ENCODE data around the gene TMEM255B. TPM values are rescaled to one million over a fixed set of nuclear protein-coding genes. Genes with fewer than 3 reads are reported as not detected.
A peak's percentile ranks its signal among the peaks of the same experiment; 100 is the strongest.

The TMEM255B gene
- total and polyA plus RNA-seq, 9 of the 15 experiments (the other 6 are each of a cell fraction or from before 2014, with no cell fraction given): 0.01 to 0.75 (median 0.23) TPM

- no peak for TF ChIP-seq DEAF1 (CRISPR knock-in tag; IDR thresholded peaks at IDR 0.05)
- no peak for TF ChIP-seq ZNF551 (CRISPR knock-in tag; IDR thresholded peaks at IDR 0.05)
- no peak for TF ChIP-seq BHLHE40 (IDR thresholded peaks at IDR 0.05; ENCODE audit: low read length)
- TF ChIP-seq THAP7 (CRISPR knock-in tag; IDR thresholded peaks at IDR 0.05): no peak
- TF ChIP-seq CAMTA2 (CRISPR knock-in tag; conservative IDR thresholded peaks at IDR 0.05): no peak
- no peak for TF ChIP-seq TFE3 (CRISPR knock-in tag; IDR thresholded peaks at IDR 0.05)
- no peak for TF ChIP-seq FOXM1 (IDR thresholded peaks at IDR 0.05; ENCODE audit: low read depth)
- no peak for TF ChIP-seq FOXM1 (CRISPR knock-in tag; IDR thresholded peaks at IDR 0.05; ENCODE audit: low read depth)
- TF ChIP-seq MBD2 (IDR thresholded peaks at IDR 0.05; ENCODE audit: borderline replicate concordance, low read depth): peak; percentile 90
- TF ChIP-seq ZNF699 (CRISPR knock-in tag; IDR thresholded peaks at IDR 0.05; ENCODE audit: insufficient replicate concordance): no peak
- peak; percentile 73 for TF ChIP-seq ESRRA (IDR thresholded peaks at IDR 0.05; ENCODE audit: borderline replicate concordance, low read depth)
- TF ChIP-seq XRCC5 (IDR thresholded peaks at IDR 0.05; ENCODE audit: low read depth, low read length): no peak
- no peak for TF ChIP-seq ZNF766 (CRISPR knock-in tag; conservative IDR thresholded peaks at IDR 0.05)
- no peak for TF ChIP-seq SPI1 (IDR thresholded peaks at IDR 0.05; ENCODE audit: borderline replicate concordance, low read depth, low read length)
- TF ChIP-seq, protein P1, sequence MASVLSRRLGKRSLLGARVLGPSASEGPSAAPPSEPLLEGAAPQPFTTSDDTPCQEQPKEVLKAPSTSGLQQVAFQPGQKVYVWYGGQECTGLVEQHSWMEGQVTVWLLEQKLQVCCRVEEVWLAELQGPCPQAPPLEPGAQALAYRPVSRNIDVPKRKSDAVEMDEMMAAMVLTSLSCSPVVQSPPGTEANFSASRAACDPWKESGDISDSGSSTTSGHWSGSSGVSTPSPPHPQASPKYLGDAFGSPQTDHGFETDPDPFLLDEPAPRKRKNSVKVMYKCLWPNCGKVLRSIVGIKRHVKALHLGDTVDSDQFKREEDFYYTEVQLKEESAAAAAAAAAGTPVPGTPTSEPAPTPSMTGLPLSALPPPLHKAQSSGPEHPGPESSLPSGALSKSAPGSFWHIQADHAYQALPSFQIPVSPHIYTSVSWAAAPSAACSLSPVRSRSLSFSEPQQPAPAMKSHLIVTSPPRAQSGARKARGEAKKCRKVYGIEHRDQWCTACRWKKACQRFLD (CRISPR knock-in tag; IDR thresholded peaks at IDR 0.05): no peak
- no peak for TF ChIP-seq RNF219 (CRISPR knock-in tag; IDR thresholded peaks at IDR 0.05)
- TF ChIP-seq MTA3 (IDR thresholded peaks at IDR 0.05; ENCODE audit: borderline replicate concordance): no peak; the same call in 1 of the 2 replicates
- TF ChIP-seq FOXA1 (IDR thresholded peaks at IDR 0.05; ENCODE audit: borderline replicate concordance): no peak
- TF ChIP-seq, protein P2, sequence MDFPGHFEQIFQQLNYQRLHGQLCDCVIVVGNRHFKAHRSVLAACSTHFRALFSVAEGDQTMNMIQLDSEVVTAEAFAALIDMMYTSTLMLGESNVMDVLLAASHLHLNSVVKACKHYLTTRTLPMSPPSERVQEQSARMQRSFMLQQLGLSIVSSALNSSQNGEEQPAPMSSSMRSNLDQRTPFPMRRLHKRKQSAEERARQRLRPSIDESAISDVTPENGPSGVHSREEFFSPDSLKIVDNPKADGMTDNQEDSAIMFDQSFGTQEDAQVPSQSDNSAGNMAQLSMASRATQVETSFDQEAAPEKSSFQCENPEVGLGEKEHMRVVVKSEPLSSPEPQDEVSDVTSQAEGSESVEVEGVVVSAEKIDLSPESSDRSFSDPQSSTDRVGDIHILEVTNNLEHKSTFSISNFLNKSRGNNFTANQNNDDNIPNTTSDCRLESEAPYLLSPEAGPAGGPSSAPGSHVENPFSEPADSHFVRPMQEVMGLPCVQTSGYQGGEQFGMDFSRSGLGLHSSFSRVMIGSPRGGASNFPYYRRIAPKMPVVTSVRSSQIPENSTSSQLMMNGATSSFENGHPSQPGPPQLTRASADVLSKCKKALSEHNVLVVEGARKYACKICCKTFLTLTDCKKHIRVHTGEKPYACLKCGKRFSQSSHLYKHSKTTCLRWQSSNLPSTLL (IDR thresholded peaks at IDR 0.05): no peak
- no peak for TF ChIP-seq ZNF146 (CRISPR knock-in tag; IDR thresholded peaks at IDR 0.05; ENCODE audit: unreplicated experiment)
These were observed 34.2 kb upstream of the TMEM255B start (continued) for GRCh38 chr13:113724780-113725315.
